Testis (tissue), 3 donors: Measurements from ENCODE around the gene RNMT. TPM values are rescaled to one million over a fixed set of nuclear protein-coding genes. Genes with fewer than 3 reads are reported as not detected.

ENCODE experiments used
- DNase-seq: peaks from one replicate; pipeline ENCODE4 v3.0.0-alpha.2; 2019
- H3K27ac ChIP-seq, 2 donors: fragments of 200-600 bp; sonication (generic); one replicate each; pipeline ENCODE4 v1.5.1; 2019
- H3K27me3 ChIP-seq: fragments of 200-600 bp; sonication (generic); one replicate; pipeline ENCODE4 v1.5.1; 2019
- H3K36me3 ChIP-seq: fragments of 200-600 bp; sonication (generic); one replicate; pipeline ENCODE4 v1.5.1; 2017; ENCODE audit warnings: low read depth; ENCODE audit errors: missing control alignments
- H3K4me1 ChIP-seq: fragments of 200-600 bp; sonication (generic); one replicate; pipeline ENCODE4 v1.5.1; 2019
- H3K4me3 ChIP-seq, 2 donors: fragments of 200-600 bp; sonication (generic); one replicate each; pipeline ENCODE4 v1.5.1; 2017 to 2019
- H3K9me3 ChIP-seq: fragments of 200-600 bp; sonication (generic); one replicate; pipeline ENCODE4 v1.5.1; 2017
- CTCF ChIP-seq, 3 experiments: fragments of 450-650 bp in 2 of 3; fragments of 200-600 bp in 1 of 3; sonication (generic) in 1 of 3; IDR thresholded peaks; one replicate each; pipeline ENCODE4 v1.5.1; 2016 to 2019; ENCODE audit warnings: antibody characterized with exemption in 3 of 3, mild to moderate bottlenecking in 2 of 3, moderate library complexity in 1 of 3
- POLR2A ChIP-seq: fragments of 450-650 bp; IDR thresholded peaks from one replicate; pipeline ENCODE4 v1.6.1; 2017; ENCODE audit warnings: antibody characterized with exemption, mild to moderate bottlenecking, moderate library complexity
- WGBS, 2 donors: methylation state at CpG; one replicate each; pipeline ENCODE4 v1.1.5; 2018; 5-methylcytosine and 5-hydroxymethylcytosine counted together
- intact Hi-C: fragments of 100-400 bp; cut with DNase I; formaldehyde crosslinking; loops from one replicate; pipeline ENCODE4 v1.15.1; 2023; ENCODE audit warnings: low total_unique reads
- polyA plus RNA-seq: library from polyadenylated mRNA; stranded (reverse); fragments of 350-450 nt; fragmentation: Illumina TruSeq; extraction: RNeasy Lipid Tissue Mini Kit (QIAGEN cat#74804); gene quantifications from one replicate; pipeline ENCODE4 v1.2.3, GENCODE V29; 2014; ENCODE audit warnings: low read depth, low replicate concordance; ENCODE audit not compliant: insufficient read depth
- total RNA-seq, 2 donors: library from RNA; depleted of rRNA; stranded (reverse); fragments of >200 nt; gene quantifications; one replicate each; pipeline ENCODE4 v1.2.3, GENCODE V29; 2016

Gene RNMT
- total and polyA plus RNA-seq, 3 donors from 2014 or later: 30.5 to 31.3 (median 30.9) TPM

DNA sequence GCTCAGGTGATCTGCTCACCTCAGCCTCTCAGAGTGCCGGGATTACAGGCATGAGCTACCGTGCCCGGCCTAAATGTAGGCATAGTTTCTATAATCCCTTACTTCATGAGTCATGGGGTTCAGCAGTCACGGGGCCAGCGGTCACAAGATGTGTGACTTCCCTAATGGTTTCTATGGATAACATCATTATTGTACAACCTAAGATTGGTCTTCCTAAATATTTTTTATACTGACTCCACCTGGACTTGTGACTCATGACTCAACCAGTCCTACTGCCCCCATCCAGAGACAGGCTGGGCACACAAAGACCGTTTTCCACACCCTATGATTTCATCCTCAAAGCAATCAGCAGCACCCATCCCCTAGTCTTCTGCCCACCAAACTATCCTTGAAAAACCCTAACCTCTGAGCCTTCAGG lies 16.1 kb upstream of the RNMT start:
- no peak overlapping the region for H3K4me3 ChIP-seq
- H3K9me3 ChIP-seq: no peaks in the 10 kb centered on the region
- TF ChIP-seq CTCF (IDR thresholded peaks at IDR 0.05) (no peak), POLR2A (no peak)
- intact Hi-C loops: no loop called here
- WGBS, 2 donors: 85 to 99% methylated on average over 6 of the region's 6 CpGs
- H3K27ac ChIP-seq: no peak overlapping the region
- no peak for DNase-seq
- H3K27me3 ChIP-seq: no peaks in the 10 kb centered on the region
- no peaks in the 10 kb centered on the region for H3K36me3 ChIP-seq
- no peaks in the 10 kb centered on the region for H3K4me1 ChIP-seq

GRCh38 chr18:13712400-13713131 lies 13.9 kb upstream of the RNMT start:
- Histone ChIP-seq H3K27me3 (no peaks in the 10 kb centered on the region), H3K36me3 (no peaks in the 10 kb centered on the region), H3K4me3 (no peak overlapping the region), H3K27ac (no peak overlapping the region), H3K4me1 (no peaks in the 10 kb centered on the region), H3K9me3 (no peaks in the 10 kb centered on the region)
- no peak for TF ChIP-seq POLR2A
- TF ChIP-seq CTCF (IDR thresholded peaks at IDR 0.05): no peak
- WGBS, 2 donors: 72 to 78% methylated on average over 8 of the region's 8 CpGs
- DNase-seq: no peak
- intact Hi-C loops: no loop called here

- H3K4me3 ChIP-seq: no peak overlapping the region
- H3K4me1 ChIP-seq: no peaks in the 10 kb centered on the region
- no peak for TF ChIP-seq POLR2A
- TF ChIP-seq CTCF (IDR thresholded peaks at IDR 0.05): no peak
- DNase-seq: no peak
- no peaks in the 10 kb centered on the region for H3K9me3 ChIP-seq
- intact Hi-C loops: no loop called here
- no peaks in the 10 kb centered on the region for H3K36me3 ChIP-seq
- H3K27me3 ChIP-seq: no peaks in the 10 kb centered on the region
- 74 to 78% methylated on average over 8 of the region's 8 CpGs for WGBS, 2 donors
- no peak overlapping the region for H3K27ac ChIP-seq
Observed at GRCh38 chr18:13713455-13714055, 12.9 kb upstream of the RNMT start.

GRCh38 chr18:13715330-13715729 lies 11.1 kb upstream of the RNMT start:
- H3K27me3 ChIP-seq: no peaks in the 10 kb centered on the region
- no peak overlapping the region for H3K27ac ChIP-seq
- 89 to 91% methylated on average over 2 of the region's 2 CpGs for WGBS, 2 donors
- intact Hi-C loops: no loop called here
- no peaks in the 10 kb centered on the region for H3K4me1 ChIP-seq
- no peaks in the 10 kb centered on the region for H3K9me3 ChIP-seq
- H3K36me3 ChIP-seq: no peaks in the 10 kb centered on the region
- no peak overlapping the region for H3K4me3 ChIP-seq
- TF ChIP-seq CTCF (IDR thresholded peaks at IDR 0.05): no peak
- TF ChIP-seq POLR2A: no peak
- DNase-seq: no peak

GRCh38 chr18:13716916-13717315 lies 9.6 kb upstream of the RNMT start:
- H3K27ac ChIP-seq: no peak overlapping the region
- 94 to 100% methylated on average over 4 of the region's 4 CpGs for WGBS, 2 donors
- intact Hi-C loops: no loop called here
- TF ChIP-seq POLR2A: no peak
- no peak for TF ChIP-seq CTCF (IDR thresholded peaks at IDR 0.05)
- no peaks in the 10 kb centered on the region for H3K9me3 ChIP-seq
- H3K27me3 ChIP-seq: no peaks in the 10 kb centered on the region
- DNase-seq: no peak
- H3K4me1 ChIP-seq: no peaks in the 10 kb centered on the region
- no peaks in the 10 kb centered on the region for H3K36me3 ChIP-seq
- no peak overlapping the region for H3K4me3 ChIP-seq
